GM21390 (cell line): ENCODE results near the gene TMEM141.
"Not testable (repeated sequence)": the region's sequence is repeated elsewhere in the genome, so short reads cannot be mapped to it uniquely, and the experiment has no call there.

Source experiments
- ATAC-seq: cut with Tn5 transposase; IDR thresholded peaks from one replicate; pipeline ENCODE4 v1.9.1; 2021; ENCODE audit not compliant: unreplicated experiment

TMEM141 gene

GRCh38 chr9:136832581-136832980, 41.4 kb downstream of the TMEM141 start:
- ATAC-seq = no peak

GRCh38 chr9:136833381-136834048, 42.4 kb downstream of the TMEM141 start:
- not testable (repeated sequence) for ATAC-seq

- no peak for ATAC-seq
Measured at GRCh38 chr9:136835162-136835931, 44.2 kb downstream of the TMEM141 start.

- ATAC-seq = no peak
Measured at GRCh38 chr9:136835932-136836904, 45.1 kb downstream of the TMEM141 start.

GRCh38 chr9:136837146-136837855, 46.2 kb downstream of the TMEM141 start:
- no peak for ATAC-seq

GRCh38 chr9:136837856-136838277, 46.7 kb downstream of the TMEM141 start:
- ATAC-seq = not testable (repeated sequence)

GRCh38 chr9:136838314-136839228, 47.4 kb downstream of the TMEM141 start:
- ATAC-seq = no peak

- ATAC-seq = no peak
Measured at GRCh38 chr9:136839229-136840139, 48.3 kb downstream of the TMEM141 start.

GRCh38 chr9:136840140-136840876, 49.2 kb downstream of the TMEM141 start:
- ATAC-seq = no peak

- no peak for ATAC-seq
Measured at GRCh38 chr9:136840877-136841645, 49.9 kb downstream of the TMEM141 start.

- ATAC-seq = not testable (repeated sequence)
Measured at GRCh38 chr9:136841646-136842379, 50.7 kb downstream of the TMEM141 start.

GRCh38 chr9:136842380-136842948, 51.3 kb downstream of the TMEM141 start, which contains the start of gene AJM1:
Gene AJM1, plus strand, starts transcription at chr9:136842478. Its CDS starts 1,937 bp downstream, at chr9:136844415.
- peak; percentile 75 for ATAC-seq
